CD14-positive monocyte (primary cell): Measurements from ENCODE around the gene IQSEC3. TPM values are rescaled to one million over a fixed set of nuclear protein-coding genes. Genes with fewer than 3 reads are reported as not detected.
"Not testable (repeated sequence)": the region's sequence is repeated elsewhere in the genome, so short reads cannot be mapped to it uniquely, and the experiment has no call there.

Experiments used
- DNase-seq, 3 donors: peaks; one replicate each; pipeline ENCODE4 v3.0.0-alpha.2; 2011 to 2022
- H2AFZ ChIP-seq: 2 replicates; pipeline ENCODE4 v1.6.0; 2012; ENCODE audit warnings: mild to moderate bottlenecking, low read depth, low read length, inconsistent platforms; ENCODE audit not compliant: insufficient read depth, poor library complexity, severe bottlenecking
- H3K27ac ChIP-seq, 2 donors: 1 replicate in 1 of 2; 2 replicates in 1 of 2; pipeline ENCODE4 v1.5.1; 2012 to 2013; ENCODE audit warnings: low read length in 2 of 2, control low read depth in 1 of 2, inconsistent platforms in 1 of 2, low read depth in 1 of 2, mild to moderate bottlenecking in 1 of 2
- H3K27me3 ChIP-seq, 2 donors: one replicate each; pipeline versions ENCODE4 v1.6.0 to v1.6.1; 2011 to 2013; ENCODE audit warnings: low read length in 2 of 2; ENCODE audit not compliant: control insufficient read depth in 2 of 2, insufficient read depth in 2 of 2
- H3K36me3 ChIP-seq, 2 donors: replicated peaks in 1 of 2; 1 replicate in 1 of 2; 2 replicates in 1 of 2; pipeline versions ENCODE4 v1.5.1 to v1.6.1; 2012 to 2013; ENCODE audit warnings: low read length in 2 of 2, control low read depth in 1 of 2, inconsistent platforms in 1 of 2, mild to moderate bottlenecking in 1 of 2; ENCODE audit not compliant: insufficient read depth in 2 of 2, control insufficient read depth in 1 of 2
- H3K4me1 ChIP-seq, 2 donors: 1 replicate in 1 of 2; 2 replicates in 1 of 2; pipeline versions ENCODE4 v1.5.1 to v1.6.1; 2012 to 2013; ENCODE audit warnings: low read length in 2 of 2, control low read depth in 1 of 2, inconsistent platforms in 1 of 2, mild to moderate bottlenecking in 1 of 2, moderate library complexity in 1 of 2; ENCODE audit not compliant: insufficient read depth in 2 of 2, control insufficient read depth in 1 of 2
- H3K4me2 ChIP-seq: replicated peaks from 2 replicates; pipeline ENCODE3; 2012; ENCODE audit warnings: low read length, moderate library complexity, mild to moderate bottlenecking; ENCODE audit not compliant: poor library complexity, severe bottlenecking; ENCODE audit errors: extremely low read depth
- H3K4me3 ChIP-seq, 3 experiments: fragments of 200-600 bp in 1 of 3; sonication (generic) in 1 of 3; replicated peaks in 1 of 3; 1 replicate in 2 of 3; 2 replicates in 1 of 3; pipeline ENCODE4 v1.5.1; 2011 to 2013; ENCODE audit warnings: low read length in 3 of 3, mild to moderate bottlenecking in 3 of 3, control low read depth in 2 of 3, low read depth in 2 of 3, inconsistent platforms in 1 of 3, moderate library complexity in 1 of 3
- H3K79me2 ChIP-seq: 2 replicates; pipeline ENCODE4 v1.6.0; 2012; ENCODE audit warnings: mild to moderate bottlenecking, control low read depth, inconsistent platforms, low read length, moderate library complexity; ENCODE audit not compliant: insufficient read depth
- H3K9ac ChIP-seq: 2 replicates; pipeline ENCODE4 v1.6.0; 2017; ENCODE audit warnings: low read length, mild to moderate bottlenecking; ENCODE audit not compliant: insufficient read depth, poor library complexity, severe bottlenecking
- H3K9me3 ChIP-seq, 2 donors: replicated peaks in 1 of 2; 1 replicate in 1 of 2; 2 replicates in 1 of 2; pipeline versions ENCODE4 v1.5.1 to v1.6.1; 2012 to 2013; ENCODE audit warnings: low read length in 2 of 2, control low read depth in 1 of 2; ENCODE audit not compliant: control insufficient read depth in 1 of 2, insufficient read depth in 1 of 2
- H4K20me1 ChIP-seq: 2 replicates; pipeline ENCODE4 v1.6.0; 2012; ENCODE audit warnings: mild to moderate bottlenecking, low read length, control low read depth, moderate library complexity; ENCODE audit not compliant: insufficient read depth
- H3K27ac Mint-ChIP-seq, 7 donors: one replicate each; pipeline ENCODE4 v1.8.0; 2020; ENCODE audit warnings: mild to moderate bottlenecking in 7 of 7, mixed read lengths in 7 of 7, moderate library complexity in 6 of 7, inconsistent platforms in 2 of 7
- H3K27me3 Mint-ChIP-seq, 3 donors: one replicate each; pipeline ENCODE4 v1.8.0; 2021 to 2022; ENCODE audit warnings: low read depth in 3 of 3, mild to moderate bottlenecking in 3 of 3, mixed read lengths in 3 of 3, moderate library complexity in 3 of 3, inconsistent platforms in 1 of 3
- H3K36me3 Mint-ChIP-seq, 2 donors: one replicate each; pipeline ENCODE4 v1.8.0; 2020; ENCODE audit warnings: mixed read lengths in 2 of 2, inconsistent platforms in 1 of 2, mild to moderate bottlenecking in 1 of 2
- H3K4me1 Mint-ChIP-seq: one replicate; pipeline ENCODE4 v1.8.0; 2020; ENCODE audit warnings: mild to moderate bottlenecking, mixed read lengths
- H3K4me3 Mint-ChIP-seq, 2 donors: one replicate each; pipeline ENCODE4 v1.8.0; 2020; ENCODE audit warnings: mild to moderate bottlenecking in 2 of 2, mixed read lengths in 2 of 2, moderate library complexity in 1 of 2
- H3K9me3 Mint-ChIP-seq, 7 donors: one replicate each; pipeline ENCODE4 v1.8.0; 2020 to 2022; ENCODE audit warnings: mixed read lengths in 7 of 7, mild to moderate bottlenecking in 6 of 7, moderate library complexity in 6 of 7, inconsistent platforms in 2 of 7
- CTCF ChIP-seq: fragments of 200-600 bp; IDR thresholded peaks from one replicate; pipeline ENCODE4 v1.8.0; 2022; ENCODE audit warnings: antibody characterized with exemption, mild to moderate bottlenecking
- WGBS: methylation state at CpG from one replicate; pipeline ENCODE4 v1.1.5; 2013; ENCODE audit warnings: missing lambda C conversion rate; ENCODE audit not compliant: insufficient coverage; 5-methylcytosine and 5-hydroxymethylcytosine counted together
- intact Hi-C, 2 donors: fragments of 100-400 bp; cut with micrococcal nuclease; formaldehyde crosslinking; loops; one replicate each; pipeline versions ENCODE4 v1.15.0 to v1.15.1; 2023
- polyA plus RNA-seq, 3 donors: library from polyadenylated mRNA; depleted of rRNA in 1 of 3; unstranded in 2 of 3; stranded (reverse) in 1 of 3; fragments of 300-500 nt in 2 of 3; fragments of >200 nt in 1 of 3; fragmentation: Illumina TruSeq in 2 of 3; gene quantifications; 1 replicate in 2 of 3; 2 replicates in 1 of 3; pipeline ENCODE4 v1.2.3, GENCODE V29; 2012 to 2021

IQSEC3 gene
- polyA plus RNA-seq, 3 donors: not detected

DNA sequence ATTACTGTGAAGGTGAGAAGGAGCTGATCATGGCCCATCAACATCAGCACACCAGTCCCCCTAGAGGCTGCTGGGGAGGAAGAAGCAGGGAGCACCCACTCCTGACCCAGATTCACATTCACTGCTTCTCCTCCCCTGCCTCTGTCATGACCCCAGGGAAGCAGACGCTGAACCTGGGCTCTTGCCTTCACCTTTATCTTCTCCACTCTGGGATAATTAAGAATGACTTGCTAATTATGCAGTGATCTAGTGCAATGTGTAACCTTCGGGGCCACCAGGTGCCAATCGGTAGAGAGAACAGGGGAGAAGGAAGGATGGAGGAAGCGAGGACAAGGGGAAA lies 44.4 kb upstream of the IQSEC3 start:
- Mint-ChIP-seq H3K4me1 (peaks cover 26% of the 10 kb centered on the region), H3K36me3 (peaks cover 18 to 33% of the 10 kb centered on the region in 2 donors), H3K27ac (peak overlapping the region; percentile 84 to 95 (median 90)), H3K9me3 (no peaks in the 10 kb centered on the region), H3K4me3 (peak overlapping the region in 1 of 2 donors; percentile 81), H3K27me3 (no peaks in the 10 kb centered on the region)
- peak overlapping the region in 1 of 3 experiments; percentile 24 for H3K4me3 ChIP-seq
- TF ChIP-seq CTCF: peak; percentile 22
- intact Hi-C loops: no loop called here
- peak overlapping the region; percentile 35 for H3K4me2 ChIP-seq
- peaks cover 25% of the 10 kb centered on the region for H4K20me1 ChIP-seq
- H3K79me2 ChIP-seq: peaks cover 4% of the 10 kb centered on the region
- H3K9me3 ChIP-seq: no peaks in the 10 kb centered on the region
- H2AFZ ChIP-seq: no peak overlapping the region
- peaks cover 16 to 22% of the 10 kb centered on the region in 2 donors for H3K36me3 ChIP-seq
- peak overlapping the region; percentile 16 for H3K9ac ChIP-seq
- no peak for DNase-seq
- H3K27ac ChIP-seq: peak overlapping the region; percentile 52 to 62
- WGBS: 50% methylated on average over 2 of the region's 4 CpGs
- H3K27me3 ChIP-seq: no peaks in the 10 kb centered on the region
- H3K4me1 ChIP-seq: peaks cover 21 to 26% of the 10 kb centered on the region in 2 donors

DNA sequence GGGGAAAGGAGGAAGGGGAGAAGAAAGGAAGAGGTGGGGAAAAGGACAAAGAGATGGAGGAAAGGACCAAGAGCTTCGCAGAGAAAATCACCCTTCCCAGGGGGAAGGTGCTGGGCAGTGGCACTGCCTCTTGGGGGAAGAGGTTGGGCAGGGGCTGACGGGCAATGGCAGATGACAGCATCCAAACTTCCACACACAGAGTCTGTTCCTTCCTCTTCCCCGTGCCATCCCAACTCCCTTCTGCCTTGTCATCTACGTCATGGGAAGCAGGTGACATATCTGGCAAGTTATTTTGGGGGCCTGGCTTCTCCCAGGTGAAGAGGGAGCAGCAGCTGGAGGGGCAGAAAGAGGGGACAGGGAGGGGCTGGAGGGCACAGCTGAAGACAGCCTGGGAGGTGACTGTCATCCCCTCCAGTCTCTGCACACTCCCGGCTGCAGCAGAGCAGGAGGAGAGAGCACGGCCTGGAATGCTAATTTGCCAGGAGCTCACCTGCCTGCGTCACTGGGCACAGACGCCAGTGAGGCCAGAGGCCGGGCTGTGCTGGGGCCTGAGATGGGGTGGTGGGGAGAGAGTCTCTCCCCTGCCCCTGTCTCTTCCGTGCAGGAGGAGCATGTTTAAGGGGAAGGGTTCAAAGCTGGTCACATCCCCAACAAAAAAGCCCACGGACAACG lies 43.9 kb upstream of the IQSEC3 start:
- no peak for TF ChIP-seq CTCF
- H2AFZ ChIP-seq: no peak overlapping the region
- H3K27ac Mint-ChIP-seq: peak overlapping the region; percentile 84 to 95 (median 90)
- peaks cover 16 to 19% of the 10 kb centered on the region in 2 donors for H3K36me3 ChIP-seq
- no peaks in the 10 kb centered on the region for H3K27me3 Mint-ChIP-seq
- H3K9me3 ChIP-seq: no peaks in the 10 kb centered on the region
- H3K4me1 Mint-ChIP-seq: peaks cover 26% of the 10 kb centered on the region
- intact Hi-C loops: no loop called here
- H3K27me3 ChIP-seq: no peaks in the 10 kb centered on the region
- no peak overlapping the region for H3K4me3 Mint-ChIP-seq
- H3K4me1 ChIP-seq: peaks cover 21 to 26% of the 10 kb centered on the region in 2 donors
- H3K9me3 Mint-ChIP-seq: no peaks in the 10 kb centered on the region
- peak in 1 of 3 donors; percentile 28 for DNase-seq
- H4K20me1 ChIP-seq: peaks cover 25% of the 10 kb centered on the region
- H3K27ac ChIP-seq: peak overlapping the region; percentile 52 to 62
- peak overlapping the region; percentile 35 for H3K4me2 ChIP-seq
- peak overlapping the region in 1 of 3 experiments; percentile 4 for H3K4me3 ChIP-seq
- peaks cover 4% of the 10 kb centered on the region for H3K79me2 ChIP-seq
- H3K9ac ChIP-seq: peak overlapping the region; percentile 16
- peaks cover 18 to 33% of the 10 kb centered on the region in 2 donors for H3K36me3 Mint-ChIP-seq
- 100% methylated on average over 2 of the region's 12 CpGs for WGBS

DNA sequence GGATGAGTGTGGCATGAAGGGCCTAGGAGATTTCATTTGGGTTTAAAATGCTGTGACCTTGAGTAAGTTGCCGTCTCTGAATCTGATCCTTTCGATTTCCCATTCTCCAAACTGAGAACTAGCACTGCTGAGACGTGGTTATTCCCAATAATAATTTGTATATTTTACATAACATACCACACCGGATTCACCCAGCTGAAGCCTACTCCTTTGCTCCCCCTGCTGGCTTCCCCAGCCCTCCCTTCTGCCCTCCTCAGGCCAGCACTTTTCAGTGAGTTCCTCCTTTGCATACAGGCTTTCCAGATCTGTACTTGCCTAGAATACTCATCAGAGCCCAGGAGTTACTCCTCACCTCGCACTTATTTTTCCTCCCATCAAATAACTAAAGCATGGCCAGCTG lies 38.7 kb upstream of the IQSEC3 start:
- DNase-seq, H3K27ac ChIP-seq, H3K36me3 Mint-ChIP-seq, H3K4me3 ChIP-seq, H3K79me2 ChIP-seq, H3K4me1 ChIP-seq, H3K27me3 Mint-ChIP-seq, H3K27ac Mint-ChIP-seq, H3K4me2 ChIP-seq, H3K9ac ChIP-seq, H3K9me3 ChIP-seq, H3K36me3 ChIP-seq, H3K4me3 Mint-ChIP-seq, H4K20me1 ChIP-seq, H3K9me3 Mint-ChIP-seq, H3K4me1 Mint-ChIP-seq, H2AFZ ChIP-seq, intact Hi-C loops, H3K27me3 ChIP-seq: not testable (repeated sequence)
- no CpG with 5 or more reads among the region's 5 CpGs for whole genome bisulfite sequencing
